ENCODE data around the gene HRH3. TPM values are rescaled to one million over a fixed set of nuclear protein-coding genes. Genes with fewer than 3 reads are reported as not detected.

Gene HRH3
- total RNA-seq, 1 experiment from 2014 or later, result 1.8 TPM

DNA sequence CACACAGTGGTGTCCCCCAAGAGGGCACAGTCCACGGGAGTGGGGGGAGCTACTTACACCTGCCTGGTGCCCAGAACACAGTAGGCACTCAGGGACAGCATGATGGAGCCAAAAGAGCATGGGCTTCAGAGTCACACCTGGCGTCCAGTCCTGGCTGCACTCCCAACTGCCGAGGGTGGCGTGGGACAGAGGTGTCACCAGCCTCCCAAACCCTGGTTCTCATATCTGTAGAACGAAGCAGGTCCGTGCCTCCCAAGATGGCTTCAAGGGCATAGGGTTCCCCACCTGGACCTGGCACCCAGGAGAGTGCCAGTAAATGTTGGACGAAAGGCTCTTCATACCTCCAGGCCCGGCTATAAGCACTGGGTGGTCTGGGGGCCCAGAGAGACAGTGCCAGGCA, 8.9 kb downstream of the HRH3 start:
- H3K9ac ChIP-seq (ENCODE audit: extremely low read depth, insufficient read length, low read length), result no peak overlapping the region
- no peak overlapping the region for H2BK120ac ChIP-seq (ENCODE audit: low read depth, low read length, poor library complexity, severe bottlenecking)
- H3K4me1 ChIP-seq (ENCODE audit: insufficient read depth, low read length), result no peaks in the 10 kb centered on the region
- H3K9me3 ChIP-seq (ENCODE audit: control insufficient read depth, low read depth, low read length), result no peaks in the 10 kb centered on the region
- H3K4me2 ChIP-seq (ENCODE audit: insufficient read depth, insufficient read length, low read length), result no peak overlapping the region
- H3K27me3 ChIP-seq (ENCODE audit: insufficient read depth, low read length), result no peaks in the 10 kb centered on the region
- H2BK15ac ChIP-seq (ENCODE audit: low read depth, low read length), result no peak overlapping the region
- H3K18ac ChIP-seq (ENCODE audit: insufficient read length, low read depth, low read length), result no peak overlapping the region
- no peak overlapping the region for H3K14ac ChIP-seq (ENCODE audit: insufficient read depth, low read length)
- no peak overlapping the region for H3T11ph ChIP-seq (ENCODE audit: low read length)
- H3K27me3 Mint-ChIP-seq (ENCODE audit: low read depth), result peaks cover 27% of the 10 kb centered on the region
- no peak overlapping the region for H4K91ac ChIP-seq (ENCODE audit: insufficient read length, low read depth, low read length)
- H3K36me3 Mint-ChIP-seq (ENCODE audit: insufficient read depth in 1 of 3, low read depth in 3 of 3), result no peaks in the 10 kb centered on the region
- no peak overlapping the region for H2AFZ ChIP-seq (ENCODE audit: low read length)
- H3K9me3 Mint-ChIP-seq, result no peaks in the 10 kb centered on the region
- no peaks in the 10 kb centered on the region for H3K79me1 ChIP-seq (ENCODE audit: insufficient read depth, low read depth, low read length, poor library complexity, severe bottlenecking)
- no peaks in the 10 kb centered on the region for H3K79me2 ChIP-seq (ENCODE audit: insufficient read depth, low read length)
- H4K5ac ChIP-seq (ENCODE audit: insufficient read length, low read depth, low read length), result no peak overlapping the region
- H3K4me3 Mint-ChIP-seq, result no peak overlapping the region
- H2AK5ac ChIP-seq (ENCODE audit: insufficient read length, low read length), result no peak overlapping the region
- WGBS (ENCODE audit: extremely low coverage, insufficient read length, low lambda C conversion rate), result no CpG with 5 or more reads among the region's 8 CpGs
- no peak overlapping the region for H3K23ac ChIP-seq (ENCODE audit: insufficient read length, low read depth, low read length)
- H2BK12ac ChIP-seq (ENCODE audit: insufficient read length, low read depth, low read length), result no peak overlapping the region
- H3K56ac ChIP-seq (ENCODE audit: insufficient read length, low read depth, low read length), result no peak overlapping the region
- TF ChIP-seq, protein P1, sequence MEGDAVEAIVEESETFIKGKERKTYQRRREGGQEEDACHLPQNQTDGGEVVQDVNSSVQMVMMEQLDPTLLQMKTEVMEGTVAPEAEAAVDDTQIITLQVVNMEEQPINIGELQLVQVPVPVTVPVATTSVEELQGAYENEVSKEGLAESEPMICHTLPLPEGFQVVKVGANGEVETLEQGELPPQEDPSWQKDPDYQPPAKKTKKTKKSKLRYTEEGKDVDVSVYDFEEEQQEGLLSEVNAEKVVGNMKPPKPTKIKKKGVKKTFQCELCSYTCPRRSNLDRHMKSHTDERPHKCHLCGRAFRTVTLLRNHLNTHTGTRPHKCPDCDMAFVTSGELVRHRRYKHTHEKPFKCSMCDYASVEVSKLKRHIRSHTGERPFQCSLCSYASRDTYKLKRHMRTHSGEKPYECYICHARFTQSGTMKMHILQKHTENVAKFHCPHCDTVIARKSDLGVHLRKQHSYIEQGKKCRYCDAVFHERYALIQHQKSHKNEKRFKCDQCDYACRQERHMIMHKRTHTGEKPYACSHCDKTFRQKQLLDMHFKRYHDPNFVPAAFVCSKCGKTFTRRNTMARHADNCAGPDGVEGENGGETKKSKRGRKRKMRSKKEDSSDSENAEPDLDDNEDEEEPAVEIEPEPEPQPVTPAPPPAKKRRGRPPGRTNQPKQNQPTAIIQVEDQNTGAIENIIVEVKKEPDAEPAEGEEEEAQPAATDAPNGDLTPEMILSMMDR (conservative IDR thresholded peaks at IDR 0.05), result no peak
- peaks cover 4 to 19% of the 10 kb centered on the region in 2 experiments for H3K4me1 Mint-ChIP-seq
- no peak overlapping the region for H2BK20ac ChIP-seq (ENCODE audit: low read depth, low read length, poor library complexity, severe bottlenecking)
- no peak overlapping the region for H3K27ac ChIP-seq (ENCODE audit: insufficient read length, low read depth, low read length)
- no peaks in the 10 kb centered on the region for H4K20me1 ChIP-seq (ENCODE audit: control insufficient read depth, insufficient read depth, insufficient read length)
- H3K23me2 ChIP-seq (ENCODE audit: insufficient read length, low read depth, low read length, poor library complexity, severe bottlenecking), result no peaks in the 10 kb centered on the region
- no peak overlapping the region for H2BK5ac ChIP-seq (ENCODE audit: insufficient read length, low read length)
- no peak overlapping the region for H3K4ac ChIP-seq (ENCODE audit: low read depth, low read length)
- no peak overlapping the region for H4K8ac ChIP-seq (replicated peaks; ENCODE audit: insufficient read length, low read depth, low read length)
- no peak overlapping the region for H3K27ac Mint-ChIP-seq
- no peak for DNase-seq
